ENCODE results near the gene FAU. TPM values are rescaled to one million over a fixed set of nuclear protein-coding genes. Genes with fewer than 3 reads are reported as not detected.

The FAU gene
- total and polyA plus RNA-seq, 9 of the 15 experiments (the other 6 are each of a cell fraction or from before 2014, with no cell fraction given) = 433 to 1,827 (median 942) TPM

DNA sequence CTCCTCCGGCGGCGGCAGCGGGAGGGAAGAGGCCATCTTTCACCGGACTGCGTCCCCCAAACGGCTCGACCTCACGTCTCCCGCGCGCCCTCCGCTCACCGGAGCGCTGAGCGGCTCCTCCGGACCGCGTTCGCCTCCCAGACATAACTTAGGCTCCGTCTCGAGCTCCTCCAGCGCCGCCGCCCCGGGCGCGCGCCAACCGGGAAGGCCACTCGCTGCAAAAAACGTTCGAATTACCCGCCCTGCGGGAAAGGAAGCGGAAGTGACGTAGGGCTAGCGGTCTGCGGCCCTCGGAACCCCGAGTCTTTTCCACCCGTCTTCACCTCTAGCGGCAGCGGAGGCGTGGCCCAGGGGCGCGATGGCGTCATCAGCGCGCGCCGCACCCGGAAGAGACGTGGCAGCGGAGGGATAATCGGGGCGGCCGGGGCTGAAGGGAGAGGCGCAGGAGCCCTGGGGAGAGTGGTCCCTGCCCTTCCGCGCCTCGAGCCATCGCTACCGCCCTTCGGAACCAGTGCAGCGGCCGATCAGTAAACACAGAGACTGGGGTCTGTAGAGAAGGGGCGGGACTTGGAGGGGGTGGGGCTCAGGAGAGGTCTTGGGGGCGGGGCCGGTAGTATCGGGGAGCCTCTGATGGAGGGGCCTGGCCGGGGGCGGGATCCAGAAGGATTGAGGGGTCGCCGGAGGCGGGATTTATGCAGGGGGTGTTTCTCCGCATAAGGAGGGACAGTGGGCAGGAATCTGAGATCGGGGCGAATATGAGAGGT lies 37.9 kb downstream of the FAU start, which contains the start of the genes CDCA5 and ZFPL1 (continued):
- TF ChIP-seq, protein P1, sequence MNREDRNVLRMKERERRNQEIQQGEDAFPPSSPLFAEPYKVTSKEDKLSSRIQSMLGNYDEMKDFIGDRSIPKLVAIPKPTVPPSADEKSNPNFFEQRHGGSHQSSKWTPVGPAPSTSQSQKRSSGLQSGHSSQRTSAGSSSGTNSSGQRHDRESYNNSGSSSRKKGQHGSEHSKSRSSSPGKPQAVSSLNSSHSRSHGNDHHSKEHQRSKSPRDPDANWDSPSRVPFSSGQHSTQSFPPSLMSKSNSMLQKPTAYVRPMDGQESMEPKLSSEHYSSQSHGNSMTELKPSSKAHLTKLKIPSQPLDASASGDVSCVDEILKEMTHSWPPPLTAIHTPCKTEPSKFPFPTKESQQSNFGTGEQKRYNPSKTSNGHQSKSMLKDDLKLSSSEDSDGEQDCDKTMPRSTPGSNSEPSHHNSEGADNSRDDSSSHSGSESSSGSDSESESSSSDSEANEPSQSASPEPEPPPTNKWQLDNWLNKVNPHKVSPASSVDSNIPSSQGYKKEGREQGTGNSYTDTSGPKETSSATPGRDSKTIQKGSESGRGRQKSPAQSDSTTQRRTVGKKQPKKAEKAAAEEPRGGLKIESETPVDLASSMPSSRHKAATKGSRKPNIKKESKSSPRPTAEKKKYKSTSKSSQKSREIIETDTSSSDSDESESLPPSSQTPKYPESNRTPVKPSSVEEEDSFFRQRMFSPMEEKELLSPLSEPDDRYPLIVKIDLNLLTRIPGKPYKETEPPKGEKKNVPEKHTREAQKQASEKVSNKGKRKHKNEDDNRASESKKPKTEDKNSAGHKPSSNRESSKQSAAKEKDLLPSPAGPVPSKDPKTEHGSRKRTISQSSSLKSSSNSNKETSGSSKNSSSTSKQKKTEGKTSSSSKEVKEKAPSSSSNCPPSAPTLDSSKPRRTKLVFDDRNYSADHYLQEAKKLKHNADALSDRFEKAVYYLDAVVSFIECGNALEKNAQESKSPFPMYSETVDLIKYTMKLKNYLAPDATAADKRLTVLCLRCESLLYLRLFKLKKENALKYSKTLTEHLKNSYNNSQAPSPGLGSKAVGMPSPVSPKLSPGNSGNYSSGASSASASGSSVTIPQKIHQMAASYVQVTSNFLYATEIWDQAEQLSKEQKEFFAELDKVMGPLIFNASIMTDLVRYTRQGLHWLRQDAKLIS (CRISPR knock-in tag; IDR thresholded peaks at IDR 0.05) = peak; percentile 70
- TF ChIP-seq KLF6 (CRISPR knock-in tag; IDR thresholded peaks at IDR 0.05; ENCODE audit: borderline replicate concordance) (0 out of 2 replicates have a peak, but pooled peaks have one; percentile 51), RERE (CRISPR knock-in tag; IDR thresholded peaks at IDR 0.05; ENCODE audit: borderline replicate concordance) (no peak), PCBP1 (IDR thresholded peaks at IDR 0.05; ENCODE audit: low read depth, low read length, poor library complexity, severe bottlenecking) (peak; percentile 87), ZBTB9 (CRISPR knock-in tag; IDR thresholded peaks at IDR 0.05) (peak; percentile 81; the same call in 1 of the 2 replicates), ZBTB17 (CRISPR knock-in tag; IDR thresholded peaks at IDR 0.05) (peak; percentile 77), POU5F1 (IDR thresholded peaks at IDR 0.05; ENCODE audit: borderline replicate concordance, low read depth, low read length, partially characterized antibody) (peak; percentile 67), SRSF7 (optimal IDR thresholded peaks at IDR 0.05; ENCODE audit: low read depth, low read length) (no peak), ZNF589 (CRISPR knock-in tag; IDR thresholded peaks at IDR 0.05; ENCODE audit: low read depth) (no peak), TEAD2 (tag; IDR thresholded peaks at IDR 0.05) (no peak), NFE2L1 (tag; IDR thresholded peaks at IDR 0.05; ENCODE audit: borderline replicate concordance, low read depth) (no peak), SPI1 (IDR thresholded peaks at IDR 0.05; ENCODE audit: borderline replicate concordance, low read depth, low read length) (peak; percentile 69; the same call in 1 of the 2 replicates)
- TF ChIP-seq, protein P2, sequence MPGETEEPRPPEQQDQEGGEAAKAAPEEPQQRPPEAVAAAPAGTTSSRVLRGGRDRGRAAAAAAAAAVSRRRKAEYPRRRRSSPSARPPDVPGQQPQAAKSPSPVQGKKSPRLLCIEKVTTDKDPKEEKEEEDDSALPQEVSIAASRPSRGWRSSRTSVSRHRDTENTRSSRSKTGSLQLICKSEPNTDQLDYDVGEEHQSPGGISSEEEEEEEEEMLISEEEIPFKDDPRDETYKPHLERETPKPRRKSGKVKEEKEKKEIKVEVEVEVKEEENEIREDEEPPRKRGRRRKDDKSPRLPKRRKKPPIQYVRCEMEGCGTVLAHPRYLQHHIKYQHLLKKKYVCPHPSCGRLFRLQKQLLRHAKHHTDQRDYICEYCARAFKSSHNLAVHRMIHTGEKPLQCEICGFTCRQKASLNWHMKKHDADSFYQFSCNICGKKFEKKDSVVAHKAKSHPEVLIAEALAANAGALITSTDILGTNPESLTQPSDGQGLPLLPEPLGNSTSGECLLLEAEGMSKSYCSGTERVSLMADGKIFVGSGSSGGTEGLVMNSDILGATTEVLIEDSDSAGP (CRISPR knock-in tag; IDR thresholded peaks at IDR 0.05) = no peak
